ENCODE measurements around the gene TSPEAR. TPM values are rescaled to one million over a fixed set of nuclear protein-coding genes. Genes with fewer than 3 reads are reported as not detected.

Gene TSPEAR
- total RNA-seq, 4 donors from 2014 or later, result under 0.01 to 0.23 TPM; not detected in 2

DNA sequence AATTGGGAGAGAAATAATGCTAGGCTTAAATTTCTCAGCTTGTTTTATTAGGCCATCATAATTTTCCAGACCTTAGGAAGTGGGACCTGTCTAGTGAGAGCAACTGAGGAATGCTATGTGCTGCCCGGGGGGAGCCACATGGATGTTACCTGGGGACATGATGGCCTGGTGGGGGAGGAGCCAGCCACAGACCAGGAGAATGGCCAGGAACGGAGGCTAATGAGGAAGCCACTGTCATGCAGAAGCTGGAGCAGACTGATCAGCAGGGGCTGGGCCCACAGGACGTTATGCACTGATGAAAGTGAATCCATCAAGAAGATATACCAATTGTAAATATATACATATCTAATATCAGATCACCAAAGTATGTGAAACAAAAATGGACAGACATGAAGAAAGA lies 166.8 kb downstream of the TSPEAR start:
- no peak for TF ChIP-seq EP300 (IDR thresholded peaks at IDR 0.05)
- no peak for TF ChIP-seq POLR2AphosphoS5 (IDR thresholded peaks at IDR 0.05)
- TF ChIP-seq, protein P1, sequence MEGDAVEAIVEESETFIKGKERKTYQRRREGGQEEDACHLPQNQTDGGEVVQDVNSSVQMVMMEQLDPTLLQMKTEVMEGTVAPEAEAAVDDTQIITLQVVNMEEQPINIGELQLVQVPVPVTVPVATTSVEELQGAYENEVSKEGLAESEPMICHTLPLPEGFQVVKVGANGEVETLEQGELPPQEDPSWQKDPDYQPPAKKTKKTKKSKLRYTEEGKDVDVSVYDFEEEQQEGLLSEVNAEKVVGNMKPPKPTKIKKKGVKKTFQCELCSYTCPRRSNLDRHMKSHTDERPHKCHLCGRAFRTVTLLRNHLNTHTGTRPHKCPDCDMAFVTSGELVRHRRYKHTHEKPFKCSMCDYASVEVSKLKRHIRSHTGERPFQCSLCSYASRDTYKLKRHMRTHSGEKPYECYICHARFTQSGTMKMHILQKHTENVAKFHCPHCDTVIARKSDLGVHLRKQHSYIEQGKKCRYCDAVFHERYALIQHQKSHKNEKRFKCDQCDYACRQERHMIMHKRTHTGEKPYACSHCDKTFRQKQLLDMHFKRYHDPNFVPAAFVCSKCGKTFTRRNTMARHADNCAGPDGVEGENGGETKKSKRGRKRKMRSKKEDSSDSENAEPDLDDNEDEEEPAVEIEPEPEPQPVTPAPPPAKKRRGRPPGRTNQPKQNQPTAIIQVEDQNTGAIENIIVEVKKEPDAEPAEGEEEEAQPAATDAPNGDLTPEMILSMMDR (IDR thresholded peaks at IDR 0.05), result no peak
- TF ChIP-seq POLR2A (IDR thresholded peaks at IDR 0.05; ENCODE audit: low read depth), result no peak
- no peak overlapping the region for H3K4me3 ChIP-seq
- 80% methylated on average over 3 of the region's 3 CpGs for WGBS
- no peak overlapping the region for H3K27ac ChIP-seq (replicated peaks in 1 of 4)
- H3K4me1 ChIP-seq, result peaks cover 0 to 10% (median 9%) of the 10 kb centered on the region in 4 donors
- H3K27me3 ChIP-seq, result peaks cover 0 to 21% (median 0%) of the 10 kb centered on the region in 4 donors
- no peaks in the 10 kb centered on the region for H3K36me3 ChIP-seq
- DNase-seq (ENCODE audit: extremely low spot score), result peak; percentile 78
- peaks cover 0 to 27% (median 8%) of the 10 kb centered on the region in 4 donors for H3K9me3 ChIP-seq
- intact Hi-C loops (cut with DNase I), result no loop called here

DNA sequence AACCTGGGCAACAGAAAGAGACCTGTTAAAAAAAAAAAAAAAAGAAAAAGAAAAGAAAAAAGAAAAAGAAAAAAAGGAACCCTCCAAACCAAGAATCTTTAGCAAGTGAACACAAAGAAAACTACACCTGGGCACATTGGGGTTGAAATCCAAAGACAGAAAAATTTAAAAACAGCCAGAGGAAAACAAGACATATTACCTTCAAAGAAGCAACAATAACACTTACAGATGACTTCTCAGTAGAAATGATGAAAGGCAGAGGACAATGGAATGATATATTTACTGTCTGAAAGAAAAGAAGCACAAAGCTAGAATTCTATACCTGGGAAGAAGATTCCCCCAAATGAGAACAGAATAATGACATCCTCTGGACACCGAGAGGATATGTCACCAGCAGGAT lies 168.7 kb downstream of the TSPEAR start:
- H3K9me3 ChIP-seq, result peaks cover 0 to 27% (median 8%) of the 10 kb centered on the region in 4 donors
- no peak overlapping the region for H3K4me3 ChIP-seq
- no peaks in the 10 kb centered on the region for H3K4me1 ChIP-seq
- H3K27ac ChIP-seq (replicated peaks in 1 of 4), result no peak overlapping the region
- no peak for DNase-seq (ENCODE audit: extremely low spot score)
- peaks cover 0 to 21% (median 0%) of the 10 kb centered on the region in 4 donors for H3K27me3 ChIP-seq
- 84% methylated on average over 1 of the region's 1 CpG for WGBS
- no peak for TF ChIP-seq POLR2AphosphoS5 (IDR thresholded peaks at IDR 0.05)
- TF ChIP-seq EP300 (IDR thresholded peaks at IDR 0.05), result no peak
- no peak for TF ChIP-seq POLR2A (IDR thresholded peaks at IDR 0.05; ENCODE audit: low read depth)
- TF ChIP-seq, protein P1 (IDR thresholded peaks at IDR 0.05), result no peak
- intact Hi-C loops (cut with DNase I), result no loop called here
- H3K36me3 ChIP-seq, result no peaks in the 10 kb centered on the region

DNA sequence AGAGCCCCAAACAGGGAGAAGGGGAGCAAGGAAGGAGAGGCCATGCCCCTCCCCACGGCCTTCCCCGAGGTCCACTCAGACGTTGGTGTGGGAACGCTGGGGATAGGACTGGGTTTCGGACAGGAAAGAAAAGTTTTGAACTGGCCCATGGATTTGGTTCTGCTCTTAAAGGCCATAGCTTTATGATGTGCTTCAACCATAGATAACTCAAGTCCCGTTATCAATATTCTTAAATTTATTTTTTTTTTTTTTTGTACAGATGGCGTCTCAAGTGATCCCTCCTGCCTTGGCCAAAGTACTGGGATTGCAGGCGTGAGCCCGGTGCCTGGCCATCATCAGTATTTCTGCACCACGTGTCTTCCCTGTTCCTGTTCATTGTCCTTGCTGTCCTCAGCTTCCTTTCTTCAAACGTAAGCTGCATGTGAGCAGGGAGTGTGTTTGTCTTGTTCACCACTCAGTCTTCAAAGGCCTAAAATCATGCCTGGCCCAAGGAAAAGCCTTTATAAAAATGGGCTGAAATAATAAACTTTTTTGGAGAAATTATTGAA lies 170.6 kb downstream of the TSPEAR start:
- H3K4me3 ChIP-seq, result no peak overlapping the region
- intact Hi-C loops (cut with DNase I), result no loop called here
- no peak for DNase-seq (ENCODE audit: extremely low spot score)
- WGBS, result 84% methylated on average over 11 of the region's 11 CpGs
- peaks cover 0 to 19% (median 0%) of the 10 kb centered on the region in 4 donors for H3K27me3 ChIP-seq
- TF ChIP-seq, protein P1 (IDR thresholded peaks at IDR 0.05), result no peak
- no peak for TF ChIP-seq POLR2A (IDR thresholded peaks at IDR 0.05; ENCODE audit: low read depth)
- no peak for TF ChIP-seq EP300 (IDR thresholded peaks at IDR 0.05)
- TF ChIP-seq POLR2AphosphoS5 (IDR thresholded peaks at IDR 0.05), result no peak
- H3K27ac ChIP-seq (replicated peaks in 1 of 4), result no peak overlapping the region
- peaks cover 0 to 18% (median 4%) of the 10 kb centered on the region in 4 donors for H3K9me3 ChIP-seq
- no peaks in the 10 kb centered on the region for H3K4me1 ChIP-seq
- H3K36me3 ChIP-seq, result no peaks in the 10 kb centered on the region

DNA sequence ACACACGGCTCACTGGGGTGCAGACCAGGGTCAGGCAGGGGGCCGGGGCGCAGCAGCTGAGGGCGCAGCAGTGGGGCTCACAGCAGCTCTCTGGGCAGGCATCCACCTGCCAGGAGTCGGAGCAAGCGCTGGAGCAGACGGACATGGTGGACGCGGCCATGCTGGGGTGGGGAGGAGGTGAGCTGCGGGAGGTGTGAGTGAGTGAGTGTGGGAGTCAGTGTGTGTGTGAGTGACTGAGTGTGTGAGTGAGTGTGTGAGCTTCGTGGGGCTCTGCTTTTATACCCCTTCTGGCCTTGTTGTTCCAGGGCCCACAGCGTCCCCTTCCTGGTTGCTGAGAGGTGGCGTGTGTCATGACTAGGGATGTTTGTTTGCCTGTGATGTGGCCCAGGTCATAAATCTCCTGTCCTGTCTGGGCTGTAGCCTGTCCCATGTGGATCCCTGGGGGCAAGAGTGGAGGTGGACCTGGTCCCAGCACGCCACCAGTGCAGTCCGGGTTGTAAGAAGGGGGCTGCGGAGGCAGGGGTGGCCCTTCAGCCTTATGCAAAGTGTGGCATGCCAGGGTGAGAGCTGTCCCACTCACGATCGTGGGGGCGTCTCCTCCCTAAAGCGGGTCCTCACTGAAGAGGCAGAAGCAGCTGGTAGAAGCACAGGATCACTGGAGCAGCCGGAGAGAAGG lies 171.2 kb downstream of the TSPEAR start, which contains the start of gene KRTAP10-1:
TSS of gene KRTAP10-1 (minus strand) at position 205 of the 676 bp plus-strand sequence. CDS start at position 160, 45 bp downstream.
- no peaks in the 10 kb centered on the region for H3K4me1 ChIP-seq
- H3K27ac ChIP-seq (replicated peaks in 1 of 4), result no peak within 1 kb of the TSS
- DNase-seq (ENCODE audit: extremely low spot score), result peak; percentile 31
- peaks cover 0 to 18% (median 4%) of the 10 kb centered on the region in 4 donors for H3K9me3 ChIP-seq
- H3K36me3 ChIP-seq, result no peaks in the 10 kb centered on the region
- H3K4me3 ChIP-seq, result no peak within 1 kb of the TSS
- 67% methylated on average over 14 of the region's 21 CpGs for WGBS
- TF ChIP-seq POLR2AphosphoS5 (IDR thresholded peaks at IDR 0.05), result no peak
- no peak for TF ChIP-seq EP300 (IDR thresholded peaks at IDR 0.05)
- no peak for TF ChIP-seq POLR2A (IDR thresholded peaks at IDR 0.05; ENCODE audit: low read depth)
- TF ChIP-seq, protein P1 (IDR thresholded peaks at IDR 0.05), result no peak
- peaks cover 0 to 19% (median 0%) of the 10 kb centered on the region in 4 donors for H3K27me3 ChIP-seq
- intact Hi-C loops (cut with DNase I), result no loop called here
